ENCODE measurements around the gene MARVELD3.

DNA sequence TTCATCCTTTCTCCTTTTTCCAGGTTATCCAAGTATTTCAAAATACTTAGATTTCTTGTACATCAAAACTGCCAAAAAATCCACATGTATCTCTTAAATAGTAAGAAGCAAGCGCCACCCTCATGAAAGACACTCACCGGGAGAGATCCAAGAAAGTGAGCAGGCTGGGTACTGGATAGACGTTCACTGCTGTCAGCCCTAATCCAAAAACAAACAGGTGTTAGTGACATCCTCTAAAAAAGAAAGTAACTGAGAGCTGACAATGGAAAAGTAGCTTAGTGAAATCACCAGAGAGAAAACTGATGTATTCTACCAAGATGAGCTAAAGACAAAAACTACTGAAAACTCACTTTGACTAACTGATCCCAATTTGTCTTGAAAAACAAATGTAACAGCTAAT is 46.1 kb downstream of the MARVELD3 start:
- TF ChIP-seq, protein P1, sequence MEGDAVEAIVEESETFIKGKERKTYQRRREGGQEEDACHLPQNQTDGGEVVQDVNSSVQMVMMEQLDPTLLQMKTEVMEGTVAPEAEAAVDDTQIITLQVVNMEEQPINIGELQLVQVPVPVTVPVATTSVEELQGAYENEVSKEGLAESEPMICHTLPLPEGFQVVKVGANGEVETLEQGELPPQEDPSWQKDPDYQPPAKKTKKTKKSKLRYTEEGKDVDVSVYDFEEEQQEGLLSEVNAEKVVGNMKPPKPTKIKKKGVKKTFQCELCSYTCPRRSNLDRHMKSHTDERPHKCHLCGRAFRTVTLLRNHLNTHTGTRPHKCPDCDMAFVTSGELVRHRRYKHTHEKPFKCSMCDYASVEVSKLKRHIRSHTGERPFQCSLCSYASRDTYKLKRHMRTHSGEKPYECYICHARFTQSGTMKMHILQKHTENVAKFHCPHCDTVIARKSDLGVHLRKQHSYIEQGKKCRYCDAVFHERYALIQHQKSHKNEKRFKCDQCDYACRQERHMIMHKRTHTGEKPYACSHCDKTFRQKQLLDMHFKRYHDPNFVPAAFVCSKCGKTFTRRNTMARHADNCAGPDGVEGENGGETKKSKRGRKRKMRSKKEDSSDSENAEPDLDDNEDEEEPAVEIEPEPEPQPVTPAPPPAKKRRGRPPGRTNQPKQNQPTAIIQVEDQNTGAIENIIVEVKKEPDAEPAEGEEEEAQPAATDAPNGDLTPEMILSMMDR (IDR thresholded peaks at IDR 0.05), result no peak
- TF ChIP-seq EZH2phosphoT487 (IDR thresholded peaks at IDR 0.05), result no peak
- no peak for TF ChIP-seq EZH2 (IDR thresholded peaks at IDR 0.05)
